Measurements from ENCODE around the gene EXOC6B.

EXOC6B gene

GRCh38 chr2:72619626-72620025 lies 206.2 kb downstream of the EXOC6B start:
- no peak overlapping the region for H3K27ac ChIP-seq
- TF ChIP-seq CTCF (IDR thresholded peaks at IDR 0.05) (no peak), ZFX (IDR thresholded peaks at IDR 0.05; ENCODE audit: borderline replicate concordance) (no peak)

- no peak overlapping the region for H3K27ac ChIP-seq
- TF ChIP-seq CTCF (IDR thresholded peaks at IDR 0.05) (no peak), ZFX (IDR thresholded peaks at IDR 0.05; ENCODE audit: borderline replicate concordance) (no peak)
Measured at GRCh38 chr2:72613931-72614330, 211.9 kb downstream of the EXOC6B start.

GRCh38 chr2:72612614-72613160 lies 213.1 kb downstream of the EXOC6B start:
- no peak for TF ChIP-seq CTCF (IDR thresholded peaks at IDR 0.05)
- no peak for TF ChIP-seq ZFX (IDR thresholded peaks at IDR 0.05; ENCODE audit: borderline replicate concordance)
- H3K27ac ChIP-seq: no peak overlapping the region

- TF ChIP-seq CTCF (IDR thresholded peaks at IDR 0.05) (no peak), ZFX (IDR thresholded peaks at IDR 0.05; ENCODE audit: borderline replicate concordance) (no peak)
- H3K27ac ChIP-seq: no peak overlapping the region
Measured at GRCh38 chr2:72607189-72607588, 218.6 kb downstream of the EXOC6B start.

- TF ChIP-seq CTCF (IDR thresholded peaks at IDR 0.05) (peak; percentile 84), ZFX (IDR thresholded peaks at IDR 0.05; ENCODE audit: borderline replicate concordance) (no peak)
- no peak overlapping the region for H3K27ac ChIP-seq
Measured at GRCh38 chr2:72605836-72606442, 219.9 kb downstream of the EXOC6B start.

GRCh38 chr2:72604468-72604867 lies 221.4 kb downstream of the EXOC6B start:
- TF ChIP-seq ZFX (IDR thresholded peaks at IDR 0.05; ENCODE audit: borderline replicate concordance): no peak
- H3K27ac ChIP-seq: no peak overlapping the region

- no peak overlapping the region for H3K27ac ChIP-seq
- TF ChIP-seq ZFX (IDR thresholded peaks at IDR 0.05; ENCODE audit: borderline replicate concordance) (no peak), CTCF (IDR thresholded peaks at IDR 0.05) (no peak)
Measured at GRCh38 chr2:72603481-72603880, 222.4 kb downstream of the EXOC6B start.

GRCh38 chr2:72602711-72603110 lies 223.1 kb downstream of the EXOC6B start:
- no peak for TF ChIP-seq CTCF (IDR thresholded peaks at IDR 0.05)
- TF ChIP-seq ZFX (IDR thresholded peaks at IDR 0.05; ENCODE audit: borderline replicate concordance): no peak
- no peak overlapping the region for H3K27ac ChIP-seq
